ENCODE measurements around the gene ELMO3.
A peak's percentile ranks its signal among the peaks of the same experiment; 100 is the strongest.

ELMO3 gene

DNA sequence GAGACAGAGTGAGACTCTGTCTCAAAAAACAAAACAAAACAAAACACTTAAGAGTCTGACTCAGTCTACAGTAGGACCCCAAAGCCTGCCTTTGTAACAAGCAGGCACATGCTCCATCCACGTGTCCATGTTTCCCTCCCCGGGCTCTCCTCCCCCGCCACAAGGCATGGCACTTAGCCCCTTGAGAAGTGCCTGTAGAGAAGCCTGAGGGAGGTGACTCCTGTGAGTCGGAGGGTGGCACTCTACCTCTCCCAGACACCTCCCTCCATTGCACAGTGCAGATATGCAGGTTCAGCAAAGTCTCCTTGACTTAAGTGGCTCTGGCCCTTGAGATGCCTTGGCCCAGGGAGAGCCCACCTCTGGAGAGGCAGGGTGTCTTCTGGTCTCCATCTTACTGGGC is 41.6 kb downstream of the ELMO3 start:
- no peak for DNase-seq (ENCODE audit: low read depth in 2 of 2)

GRCh38 chr16:67241008-67241900 is 42.3 kb downstream of the ELMO3 start:
- no peak for DNase-seq (ENCODE audit: low read depth in 2 of 2)

- DNase-seq (ENCODE audit: low read depth in 2 of 2), result no peak
Measured at GRCh38 chr16:67242138-67242730, 43.3 kb downstream of the ELMO3 start.

- DNase-seq (ENCODE audit: low read depth in 2 of 2), result no peak
Measured at GRCh38 chr16:67243481-67243880, 44.5 kb downstream of the ELMO3 start.

DNA sequence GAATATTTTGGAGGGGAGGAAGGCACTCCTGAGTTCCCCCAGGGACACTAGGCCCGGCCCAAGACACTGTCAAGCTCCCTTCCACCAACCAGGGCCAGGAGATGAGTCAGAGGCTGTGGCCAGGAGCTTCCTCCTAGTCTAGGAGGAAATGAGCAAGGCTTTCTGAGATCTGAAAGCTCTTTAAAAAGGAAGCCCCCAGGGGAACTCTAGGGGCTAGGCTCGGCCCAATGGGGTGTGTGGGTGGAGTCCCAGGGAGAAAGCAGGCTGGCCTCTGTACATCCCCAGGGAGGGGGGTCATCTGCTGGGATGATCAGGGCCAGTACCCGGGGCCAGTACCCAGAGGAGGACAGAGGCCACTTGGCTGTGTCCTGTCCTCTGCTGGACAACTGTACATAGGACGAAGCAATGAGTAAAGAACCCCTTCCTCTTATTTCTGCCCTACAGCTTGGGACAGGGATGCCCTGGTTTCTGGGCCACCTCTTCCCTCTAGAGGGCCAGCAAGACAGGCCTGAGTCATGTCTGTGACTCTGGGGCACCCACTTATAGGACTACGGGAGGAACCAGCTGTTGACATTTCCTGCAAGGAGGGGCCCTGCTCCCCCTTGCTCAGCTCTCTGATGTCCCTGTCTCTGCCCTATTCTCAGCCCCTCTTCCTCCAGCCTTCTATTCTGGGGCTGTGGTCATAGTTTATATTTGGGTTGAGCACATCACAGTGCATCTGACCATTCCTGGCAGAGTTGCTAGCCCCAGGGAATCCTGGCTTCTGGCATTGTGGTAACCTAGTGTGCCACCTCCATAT is 45.7 kb downstream of the ELMO3 start:
- peak; percentile 62 to 67 for DNase-seq (ENCODE audit: low read depth in 2 of 2)

DNA sequence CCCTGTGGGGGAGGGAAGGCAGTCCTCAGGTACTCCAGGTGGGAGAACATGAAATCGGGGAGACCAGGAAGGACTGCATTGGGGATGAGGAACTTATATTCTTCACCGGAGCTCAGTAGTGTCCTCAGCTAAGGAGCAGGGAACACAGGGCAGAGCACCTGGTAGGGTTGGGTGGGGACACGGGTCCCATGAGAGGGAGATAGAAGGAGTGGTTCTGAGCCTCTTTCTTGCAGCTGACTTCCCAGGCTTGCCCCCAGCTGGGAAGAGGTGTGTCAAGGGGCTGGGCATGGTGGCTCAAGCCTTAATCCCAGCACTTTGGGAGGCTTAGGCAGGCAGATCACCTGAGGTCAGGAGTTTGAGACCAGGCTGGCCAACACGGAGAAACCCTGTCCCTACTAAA is 46.3 kb downstream of the ELMO3 start:
- DNase-seq (ENCODE audit: low read depth in 2 of 2), result no peak

DNA sequence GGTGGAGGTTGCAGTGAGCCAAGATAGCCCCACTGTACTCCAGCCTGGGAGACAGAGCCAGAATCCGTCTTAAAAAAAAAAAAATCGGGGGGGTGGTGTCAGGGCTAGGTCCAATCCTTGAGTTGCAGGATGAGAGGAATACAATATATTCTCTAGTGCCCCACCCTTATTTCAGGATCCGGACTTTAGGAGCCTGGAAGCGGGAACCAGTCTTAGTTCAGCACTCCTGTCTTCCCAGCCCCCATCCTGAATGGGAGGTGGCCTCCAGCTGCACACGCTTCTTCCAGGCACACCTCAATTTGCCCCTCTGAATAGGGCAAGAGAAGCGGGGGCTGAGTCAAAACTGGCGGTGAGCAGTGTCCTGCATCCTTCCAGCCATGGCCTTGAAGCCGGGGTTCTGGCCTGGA is 46.7 kb downstream of the ELMO3 start:
- no peak for DNase-seq (ENCODE audit: low read depth in 2 of 2)

DNA sequence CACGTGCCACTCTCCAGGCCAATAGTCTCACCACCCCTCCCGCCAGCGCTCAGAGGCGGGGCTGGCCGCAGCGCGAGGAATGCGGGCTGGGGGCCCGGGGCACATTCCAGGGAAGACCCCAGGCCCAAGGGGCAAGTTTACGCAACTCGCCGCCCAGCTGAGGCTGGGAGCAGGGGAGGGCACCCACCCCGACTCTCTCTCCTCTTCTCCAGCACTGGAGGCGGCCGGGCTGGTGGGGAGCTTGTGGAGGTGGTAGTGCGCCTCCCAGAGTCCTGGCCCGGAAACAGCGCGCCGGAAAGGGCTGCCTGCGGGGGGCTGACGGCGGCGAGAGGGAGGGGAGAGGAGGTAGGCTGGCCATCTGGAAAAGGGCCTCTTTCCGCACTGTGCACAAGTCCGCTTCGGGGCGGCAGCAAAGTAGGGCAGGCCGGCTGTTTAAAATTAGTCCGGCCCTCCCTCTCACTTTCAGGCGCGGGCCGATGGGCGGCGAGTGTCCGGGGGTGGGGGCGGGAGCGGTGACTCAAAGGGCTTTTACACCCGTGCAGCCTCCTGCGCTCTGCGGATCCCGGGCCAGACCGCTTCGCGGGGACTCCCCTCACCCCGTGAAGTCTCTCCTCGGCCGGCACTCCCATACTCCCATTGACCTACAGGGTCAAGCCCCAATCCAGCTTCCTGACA is 47.3 kb downstream of the ELMO3 start:
- peak in 1 of 2 donors; percentile 35 for DNase-seq (ENCODE audit: low read depth in 2 of 2)

- DNase-seq (ENCODE audit: low read depth in 2 of 2), result peak in 1 of 2 donors; percentile 15
Measured at GRCh38 chr16:67246756-67247191, 47.8 kb downstream of the ELMO3 start.

DNA sequence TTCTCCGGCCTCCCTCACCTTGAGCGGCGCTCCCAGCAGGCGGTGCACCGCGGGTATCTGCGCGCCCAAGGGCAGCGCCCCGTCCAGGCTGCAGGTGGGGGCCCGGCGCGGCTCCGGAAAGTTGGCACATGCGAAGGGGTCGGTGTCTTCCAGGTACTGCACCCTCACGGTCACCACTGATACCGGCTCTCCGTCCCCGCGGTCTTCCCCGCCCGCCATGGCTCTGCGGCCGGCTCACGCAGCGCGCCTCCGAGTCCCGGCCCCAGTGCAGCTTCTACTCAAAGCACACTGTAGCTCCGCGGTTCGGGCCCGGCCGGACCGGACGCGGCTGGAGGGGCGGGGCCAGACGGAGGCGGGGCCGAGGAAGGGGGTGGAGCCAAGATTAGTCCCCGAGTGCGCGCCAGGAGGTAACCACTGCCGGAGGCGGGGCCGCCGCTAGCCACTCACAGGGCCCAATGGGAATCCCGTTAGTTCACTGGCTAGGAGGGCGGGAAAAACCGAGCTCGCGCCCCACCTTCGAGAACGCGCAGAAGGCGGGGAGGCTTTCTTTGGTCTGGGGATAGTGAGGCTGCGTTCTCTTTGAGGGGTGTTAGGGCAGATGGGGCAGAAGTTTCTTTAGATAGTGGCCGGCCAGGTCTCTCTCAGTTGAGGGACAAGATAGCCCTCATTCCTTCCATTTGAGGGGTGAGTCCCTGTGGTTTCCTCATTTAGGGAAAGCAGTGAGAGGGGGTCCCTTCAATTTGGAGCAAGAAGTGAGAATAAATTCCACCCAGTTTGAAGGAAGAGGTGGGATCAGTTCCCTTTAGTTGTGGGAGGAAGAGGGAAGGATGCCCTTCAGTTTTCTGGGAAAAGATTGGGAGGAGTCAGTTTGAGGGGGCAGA is 48.5 kb downstream of the ELMO3 start, which contains the start of gene FHOD1:
Gene FHOD1, minus strand, starts transcription at position 290 of the 881 bp plus-strand sequence. Its CDS starts 71 bp downstream, at position 219.
- peak; percentile 93 to 95 for DNase-seq (ENCODE audit: low read depth in 2 of 2)

DNA sequence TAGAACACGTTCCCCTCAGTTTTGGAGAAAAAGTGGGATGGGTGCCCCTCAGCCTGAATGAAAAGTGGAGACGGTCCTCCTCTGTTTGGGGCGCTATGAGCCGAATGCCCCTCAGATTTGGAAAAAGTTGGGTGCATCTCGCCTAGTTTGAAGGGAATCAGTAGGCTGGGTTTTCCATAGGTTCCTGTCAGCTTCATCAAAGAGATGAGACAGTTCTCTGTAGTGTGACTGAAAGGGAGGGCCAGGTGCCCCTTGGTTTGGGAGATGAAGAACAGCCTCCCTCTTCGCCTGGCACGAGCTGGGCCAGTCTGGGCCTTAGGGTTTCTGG is 49.1 kb downstream of the ELMO3 start:
- DNase-seq (ENCODE audit: low read depth in 2 of 2), result no peak

DNA sequence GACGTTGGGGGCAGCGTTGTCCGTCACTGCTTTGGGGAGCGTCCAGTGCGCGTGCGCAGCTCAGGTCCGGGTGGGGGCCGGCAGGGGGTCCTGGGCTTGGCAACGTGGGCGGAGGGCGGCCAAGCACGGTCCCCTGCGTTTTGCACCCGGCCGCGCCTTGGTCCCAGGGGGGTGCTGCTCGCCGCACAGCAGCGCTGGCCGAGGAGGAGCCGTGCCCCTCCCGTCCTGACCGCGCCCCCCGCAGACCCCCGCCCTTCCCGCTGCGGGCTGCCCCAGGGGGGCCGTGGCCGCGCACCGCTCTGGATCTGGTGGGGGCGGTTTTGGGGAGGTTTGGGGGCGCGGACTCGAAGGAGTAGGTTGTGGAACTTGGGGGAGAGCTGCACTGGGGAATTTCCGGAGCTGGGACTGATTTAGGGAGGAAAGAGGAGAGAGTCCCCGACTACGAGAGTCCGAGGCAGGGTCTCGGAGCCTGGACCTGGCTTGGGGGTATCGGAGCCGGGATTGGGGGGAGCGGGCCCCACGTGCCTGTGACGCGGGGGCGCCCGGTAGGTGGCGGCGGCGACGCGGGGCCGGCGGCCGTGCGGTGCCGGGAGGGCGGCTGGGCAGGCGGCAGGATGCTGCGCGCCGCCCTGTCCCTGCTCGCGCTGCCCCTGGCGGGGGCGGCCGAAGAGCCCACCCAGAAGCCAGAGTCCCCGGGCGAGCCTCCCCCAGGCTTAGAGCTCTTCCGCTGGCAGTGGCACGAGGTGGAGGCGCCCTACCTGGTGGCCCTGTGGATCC is 49.7 kb downstream of the ELMO3 start, which contains the start of gene SLC9A5:
Gene SLC9A5, plus strand, starts transcription at position 579 of the 777 bp plus-strand sequence. Its CDS starts 36 bp downstream, at position 615.
- no peak for DNase-seq (ENCODE audit: low read depth in 2 of 2)

DNA sequence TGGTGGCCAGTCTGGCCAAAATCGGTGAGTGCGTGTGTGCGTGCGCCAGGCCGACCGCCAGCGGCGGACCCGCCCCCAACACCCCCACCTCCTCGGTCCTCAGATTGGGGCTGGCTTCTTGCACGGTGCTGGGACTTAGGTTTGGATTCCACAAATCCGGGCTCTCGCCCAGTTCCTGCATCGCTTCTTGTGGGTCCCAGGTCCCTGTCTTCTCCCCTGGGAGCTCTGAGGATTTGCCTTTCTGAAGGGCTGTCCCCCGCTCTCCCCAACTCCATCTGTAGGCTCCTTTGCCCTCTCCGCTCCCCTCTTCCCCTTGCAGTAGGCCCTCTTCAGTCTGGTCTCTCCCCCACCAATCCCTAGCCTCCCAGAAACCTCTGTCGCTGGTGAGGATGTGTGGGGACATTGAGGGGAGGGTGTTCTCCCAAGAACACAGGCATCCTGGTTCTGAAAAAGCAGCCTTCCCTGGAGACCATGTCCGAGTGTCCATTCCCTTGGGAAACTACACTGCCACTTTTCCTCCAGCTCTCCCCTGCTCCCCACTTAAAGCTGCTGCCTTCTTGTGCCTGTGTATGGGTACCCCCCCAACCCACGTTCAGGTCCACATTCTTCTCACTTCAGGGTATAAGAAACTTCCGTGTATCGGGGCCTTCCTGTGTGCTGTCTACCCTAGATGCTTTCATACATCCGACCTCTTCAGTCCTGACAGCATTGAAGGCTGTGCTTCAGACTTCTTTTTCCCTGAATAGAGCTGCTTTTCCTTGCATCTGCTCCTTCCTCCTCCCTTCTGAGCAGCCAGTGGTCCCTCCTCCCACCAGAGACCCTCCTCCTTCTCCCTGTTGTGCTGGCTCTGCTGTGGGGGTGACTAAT is 50.5 kb downstream of the ELMO3 start:
- DNase-seq (ENCODE audit: low read depth in 2 of 2), result no peak

DNA sequence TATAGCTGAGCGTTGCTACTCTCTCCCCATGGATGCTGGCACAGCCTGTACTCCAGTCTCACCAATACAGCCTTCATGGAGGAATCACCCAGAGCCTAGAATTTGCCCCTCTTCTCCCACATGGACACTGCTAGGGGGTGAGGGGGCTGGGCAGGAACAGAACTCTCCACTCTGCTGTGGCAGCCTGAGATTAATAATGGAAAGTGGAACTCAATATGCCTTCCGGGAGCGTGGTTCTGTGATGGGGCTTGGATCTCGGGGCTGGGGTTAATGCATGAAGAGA is 51.1 kb downstream of the ELMO3 start:
- DNase-seq (ENCODE audit: low read depth in 2 of 2), result no peak

DNA sequence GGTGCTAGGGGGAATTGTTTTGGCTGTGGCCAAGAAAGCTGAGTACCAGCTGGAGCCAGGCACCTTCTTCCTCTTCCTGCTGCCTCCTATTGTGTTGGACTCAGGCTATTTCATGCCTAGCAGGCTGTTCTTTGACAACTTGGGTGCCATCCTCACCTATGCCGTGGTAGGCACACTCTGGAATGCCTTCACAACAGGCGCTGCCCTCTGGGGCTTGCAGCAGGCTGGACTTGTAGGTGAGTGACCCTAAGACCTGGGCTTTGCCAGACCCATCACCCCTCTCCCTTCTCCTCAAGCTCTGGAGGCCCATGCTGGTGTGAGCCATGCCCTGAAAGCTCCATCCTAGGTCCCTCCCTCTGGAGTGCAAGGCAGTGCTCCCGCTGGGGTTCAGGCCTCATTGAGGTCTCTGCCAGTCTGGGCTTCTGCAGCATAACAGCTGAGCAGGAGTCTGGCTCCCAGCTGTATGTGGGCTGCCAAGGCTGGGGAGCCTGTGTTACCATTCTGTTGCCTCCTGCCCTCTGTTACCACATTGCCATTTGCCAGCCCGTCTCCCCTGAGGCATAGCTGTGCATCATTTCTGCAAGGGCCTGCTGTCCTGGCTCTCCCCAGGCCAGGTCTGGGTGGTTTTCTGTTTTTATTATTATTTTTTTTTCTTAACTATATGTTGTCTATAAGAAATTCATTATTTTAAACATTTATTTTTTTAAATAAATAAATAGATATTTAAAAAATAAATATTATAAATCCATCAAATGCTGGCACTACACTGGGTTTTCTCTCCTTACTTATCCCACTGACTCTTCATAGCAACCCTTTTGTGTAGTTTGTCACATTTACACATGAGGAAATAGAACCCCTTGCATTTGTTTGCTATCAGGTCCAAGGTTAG is 53.9 kb downstream of the ELMO3 start:
- no peak for DNase-seq (ENCODE audit: low read depth in 2 of 2)

Data from stimulated activated CD8-positive, alpha-beta memory T cell treated with anti-CD3 and anti-CD28 coated beads, Interleukin-2, amount 100 ng/mL, for 1 hour (primary cell).